ENCODE results near the gene NTRK2.

GRCh38 chr9:85027870-85028269 is 358.3 kb downstream of the NTRK2 start:
- no peak for TF ChIP-seq CTCF (IDR thresholded peaks at IDR 0.05; ENCODE audit: borderline replicate concordance, extremely low read depth, low read length, poor library complexity, severe bottlenecking)
- no peak for TF ChIP-seq EZH2 (IDR thresholded peaks at IDR 0.05; ENCODE audit: borderline replicate concordance, low read depth, low read length, severe bottlenecking)
